ENCODE results near the gene VPS13D. TPM values are rescaled to one million over a fixed set of nuclear protein-coding genes. Genes with fewer than 3 reads are reported as not detected.

The VPS13D gene
- total RNA-seq, 2 donors from 2014 or later: 70.1 to 129 TPM

DNA sequence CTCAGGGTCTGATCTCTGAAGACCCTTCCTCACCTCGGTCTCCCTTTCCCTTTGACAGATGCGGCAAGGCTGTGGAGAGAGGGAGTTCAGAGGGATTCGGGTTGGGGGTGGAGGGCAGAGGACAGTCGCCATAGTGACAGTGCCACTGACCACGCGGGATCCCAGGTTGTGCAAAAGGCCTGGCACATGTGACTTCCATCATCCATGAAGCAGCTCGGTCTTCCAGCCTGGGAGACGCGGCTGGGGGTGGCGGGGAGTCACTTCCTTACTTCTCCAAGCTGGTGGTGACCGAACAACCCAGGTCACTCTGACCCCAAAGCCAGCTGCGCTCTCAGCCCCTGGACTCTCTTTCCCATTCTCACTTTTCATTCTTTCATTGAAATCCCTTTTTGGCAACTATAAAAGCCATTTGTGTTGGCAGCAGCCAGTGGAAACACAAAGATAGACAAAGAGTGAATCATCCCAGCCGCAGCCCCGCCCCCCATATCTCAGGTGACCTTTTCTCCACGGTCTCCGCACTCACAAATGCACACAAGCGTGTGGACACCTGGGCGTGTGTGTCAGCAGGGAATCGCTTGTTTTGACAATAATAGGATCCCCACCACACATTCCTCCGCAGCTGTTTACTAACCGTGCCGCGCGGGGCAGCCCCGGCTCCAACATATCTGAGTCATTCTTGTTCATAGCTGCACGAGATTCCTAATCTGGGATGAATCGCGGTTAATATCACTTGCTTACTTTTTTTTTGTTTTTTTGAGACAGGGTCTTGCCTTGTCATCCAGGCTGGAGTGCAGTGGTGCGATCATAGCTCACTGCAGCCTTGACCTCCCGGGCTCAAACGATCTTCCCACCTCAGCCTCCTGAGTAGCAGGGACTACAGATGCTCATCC is 319.9 kb downstream of the VPS13D start:
- H3K4me1 ChIP-seq (ENCODE audit: control insufficient read depth in 1 of 2, low read depth in 2 of 2): peaks cover 24 to 70% of the 10 kb centered on the region in 2 donors
- ATAC-seq (ENCODE audit: insufficient number of reproducible peaks, low FRiP score, low read depth): peak; percentile 26
- DNase-seq (ENCODE audit: low spot score): no peak
- H3K4me3 ChIP-seq: peak overlapping the region; percentile 29
- H3K36me3 ChIP-seq: no peaks in the 10 kb centered on the region
- TF ChIP-seq, protein P1, sequence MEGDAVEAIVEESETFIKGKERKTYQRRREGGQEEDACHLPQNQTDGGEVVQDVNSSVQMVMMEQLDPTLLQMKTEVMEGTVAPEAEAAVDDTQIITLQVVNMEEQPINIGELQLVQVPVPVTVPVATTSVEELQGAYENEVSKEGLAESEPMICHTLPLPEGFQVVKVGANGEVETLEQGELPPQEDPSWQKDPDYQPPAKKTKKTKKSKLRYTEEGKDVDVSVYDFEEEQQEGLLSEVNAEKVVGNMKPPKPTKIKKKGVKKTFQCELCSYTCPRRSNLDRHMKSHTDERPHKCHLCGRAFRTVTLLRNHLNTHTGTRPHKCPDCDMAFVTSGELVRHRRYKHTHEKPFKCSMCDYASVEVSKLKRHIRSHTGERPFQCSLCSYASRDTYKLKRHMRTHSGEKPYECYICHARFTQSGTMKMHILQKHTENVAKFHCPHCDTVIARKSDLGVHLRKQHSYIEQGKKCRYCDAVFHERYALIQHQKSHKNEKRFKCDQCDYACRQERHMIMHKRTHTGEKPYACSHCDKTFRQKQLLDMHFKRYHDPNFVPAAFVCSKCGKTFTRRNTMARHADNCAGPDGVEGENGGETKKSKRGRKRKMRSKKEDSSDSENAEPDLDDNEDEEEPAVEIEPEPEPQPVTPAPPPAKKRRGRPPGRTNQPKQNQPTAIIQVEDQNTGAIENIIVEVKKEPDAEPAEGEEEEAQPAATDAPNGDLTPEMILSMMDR (IDR thresholded peaks at IDR 0.05): no peak
- H3K9me3 ChIP-seq: no peaks in the 10 kb centered on the region
- H3K27ac ChIP-seq: peak overlapping the region; percentile 41 to 71
- no peaks in the 10 kb centered on the region for H3K27me3 ChIP-seq (replicated peaks; ENCODE audit: insufficient read depth)

DNA sequence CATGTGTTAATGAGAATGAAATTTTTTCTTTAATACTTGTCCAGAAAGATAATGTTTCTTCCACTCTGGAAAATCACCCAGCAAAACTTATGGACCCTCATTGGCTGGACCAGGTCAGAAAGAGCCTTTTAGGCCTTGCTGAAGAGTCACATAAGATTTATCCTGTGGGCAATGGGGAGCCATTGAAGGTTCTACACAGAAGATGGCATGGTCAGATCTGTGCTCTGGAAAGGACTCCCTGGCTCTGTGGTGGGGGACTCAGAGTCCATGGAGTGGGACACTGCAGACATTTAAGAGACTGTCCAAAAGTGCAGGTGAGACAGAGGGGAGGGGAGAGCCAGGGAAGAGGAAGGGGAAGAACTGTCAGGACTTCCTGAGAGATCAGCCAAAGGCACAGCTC is 321.8 kb downstream of the VPS13D start:
- ATAC-seq (ENCODE audit: insufficient number of reproducible peaks, low FRiP score, low read depth): no peak
- H3K27me3 ChIP-seq (replicated peaks; ENCODE audit: insufficient read depth): no peaks in the 10 kb centered on the region
- H3K4me3 ChIP-seq: no peak overlapping the region
- TF ChIP-seq, protein P1 (IDR thresholded peaks at IDR 0.05): no peak
- DNase-seq (ENCODE audit: low spot score): no peak
- no peaks in the 10 kb centered on the region for H3K36me3 ChIP-seq
- H3K9me3 ChIP-seq: no peaks in the 10 kb centered on the region
- H3K27ac ChIP-seq: peak overlapping the region; percentile 55 to 87
- peaks cover 29 to 82% of the 10 kb centered on the region in 2 donors for H3K4me1 ChIP-seq (ENCODE audit: control insufficient read depth in 1 of 2, low read depth in 2 of 2)

DNA sequence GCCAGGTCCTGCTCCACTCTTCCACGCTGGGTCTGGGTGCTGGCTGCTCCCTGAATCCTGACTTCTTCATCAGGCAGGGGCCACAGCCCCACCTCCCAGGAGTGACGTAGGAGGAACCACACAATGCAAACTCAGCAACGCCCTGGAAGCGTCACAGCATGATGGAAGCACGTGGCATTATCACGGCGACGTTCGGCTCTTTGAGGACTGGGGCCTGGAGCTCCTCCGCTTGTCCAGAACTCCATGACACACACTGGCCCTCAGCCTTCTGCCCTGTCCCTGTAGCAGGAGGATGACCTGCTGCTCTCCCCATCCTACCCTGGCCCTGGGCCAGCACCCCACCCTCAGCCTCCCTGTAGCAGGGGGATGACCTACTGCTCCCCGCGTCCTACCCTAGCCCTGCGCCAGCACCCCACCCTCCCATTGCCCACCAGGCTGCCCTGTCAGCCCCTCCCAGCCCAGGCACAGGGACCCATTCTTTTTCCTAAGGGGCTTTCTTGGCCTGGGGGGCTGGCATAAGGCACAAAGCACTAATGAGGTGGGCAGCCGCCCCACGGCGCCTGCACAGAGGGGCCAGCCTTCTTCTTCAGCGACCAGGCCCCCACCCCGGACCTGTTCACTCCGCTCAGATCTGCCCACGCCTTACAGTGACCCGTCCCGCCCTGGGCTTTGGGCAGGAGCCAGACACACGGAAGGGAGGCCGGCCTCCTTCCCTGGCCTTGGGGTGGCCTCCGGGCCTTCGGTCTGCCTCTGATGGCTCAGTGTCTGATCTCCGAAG is 322.5 kb downstream of the VPS13D start:
- Histone ChIP-seq H3K4me3 (no peak overlapping the region), H3K4me1 (ENCODE audit: control insufficient read depth in 1 of 2, low read depth in 2 of 2) (peaks cover 32 to 82% of the 10 kb centered on the region in 2 donors), H3K36me3 (no peaks in the 10 kb centered on the region), H3K27me3 (replicated peaks; ENCODE audit: insufficient read depth) (no peaks in the 10 kb centered on the region), H3K9me3 (no peaks in the 10 kb centered on the region), H3K27ac (peak overlapping the region; percentile 87)
- TF ChIP-seq, protein P1 (IDR thresholded peaks at IDR 0.05): no peak
- DNase-seq (ENCODE audit: low spot score) (no peak), ATAC-seq (ENCODE audit: insufficient number of reproducible peaks, low FRiP score, low read depth) (no peak)

DNA sequence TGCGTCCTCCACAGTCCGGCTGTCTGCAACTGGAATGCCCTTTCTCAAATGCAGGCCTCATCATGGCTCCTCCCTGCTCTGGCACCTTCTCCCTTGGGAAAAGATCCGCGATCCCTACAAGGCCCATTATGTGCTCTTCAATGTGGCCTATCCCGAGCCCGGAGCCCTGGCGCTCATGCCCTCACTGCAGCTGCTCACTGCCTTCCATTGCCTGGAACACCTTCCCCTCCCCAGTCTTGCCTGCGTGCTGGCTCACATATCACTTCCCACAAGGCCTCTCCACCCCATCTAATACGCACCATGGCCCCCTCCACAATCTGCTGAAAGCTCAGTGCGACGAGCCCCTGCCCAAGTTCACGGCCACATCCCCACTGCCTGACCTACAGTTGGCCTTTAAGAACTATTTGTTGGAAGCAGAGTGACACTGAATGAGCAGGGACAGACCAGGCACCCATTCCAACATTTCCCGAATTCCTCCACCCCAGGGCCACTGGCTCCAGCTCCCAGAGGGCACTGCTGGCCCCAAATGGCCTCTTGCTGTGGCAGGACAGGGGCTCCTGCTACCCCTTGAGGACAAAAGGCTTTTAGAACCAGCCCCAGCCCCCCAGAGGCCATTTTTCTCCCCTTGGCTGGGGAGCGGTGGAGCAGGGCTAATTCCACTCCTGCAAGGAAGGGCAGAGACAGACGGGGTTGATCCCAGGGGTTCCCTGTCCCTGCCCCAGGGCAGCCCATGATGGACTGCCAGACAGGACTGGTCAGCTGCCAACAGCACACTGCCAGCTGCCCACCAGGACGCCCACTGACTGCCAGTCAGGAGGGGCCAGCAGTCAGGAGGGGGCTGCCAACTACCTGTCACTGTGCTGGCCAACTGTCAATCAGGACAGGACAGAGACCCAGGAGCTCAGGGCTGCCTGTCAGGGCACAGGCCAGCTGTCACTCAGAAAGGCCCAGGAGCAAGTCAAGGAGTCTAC is 323.4 kb downstream of the VPS13D start:
- no peaks in the 10 kb centered on the region for H3K27me3 ChIP-seq (replicated peaks; ENCODE audit: insufficient read depth)
- H3K36me3 ChIP-seq: no peaks in the 10 kb centered on the region
- ATAC-seq (ENCODE audit: insufficient number of reproducible peaks, low FRiP score, low read depth) (no peak), DNase-seq (ENCODE audit: low spot score) (no peak)
- TF ChIP-seq, protein P1 (IDR thresholded peaks at IDR 0.05): no peak
- H3K4me1 ChIP-seq (ENCODE audit: control insufficient read depth in 1 of 2, low read depth in 2 of 2): peaks cover 35 to 82% of the 10 kb centered on the region in 2 donors
- H3K27ac ChIP-seq: peak overlapping the region; percentile 87
- no peak overlapping the region for H3K4me3 ChIP-seq
- H3K9me3 ChIP-seq: no peaks in the 10 kb centered on the region

All from thoracic aorta (tissue), 2 donors.